Karpas-422 (cell line): ENCODE results near the gene STK4. TPM values are rescaled to one million over a fixed set of nuclear protein-coding genes. Genes with fewer than 3 reads are reported as not detected.

Experiments used
- DNase-seq: peaks from one replicate; pipeline ENCODE4 v3.0.0-alpha.2; 2015
- H2AFZ ChIP-seq: fragments of 200-600 bp; sonication (generic); 2 replicates; pipeline ENCODE4 v1.6.1; 2014; ENCODE audit warnings: antibody characterized with exemption, low read length, mixed read lengths
- H3K27ac ChIP-seq: fragments of 200-600 bp; sonication (generic); 2 replicates; pipeline ENCODE4 v1.5.1; 2014; ENCODE audit warnings: mild to moderate bottlenecking, low read length, moderate library complexity
- H3K27me3 ChIP-seq: fragments of 200-600 bp; sonication (generic); 2 replicates; pipeline ENCODE4 v1.6.1; 2014; ENCODE audit warnings: low read length, mixed read lengths
- H3K36me3 ChIP-seq: fragments of 200-600 bp; sonication (generic); 2 replicates; pipeline ENCODE4 v1.6.1; 2014; ENCODE audit warnings: low read length, mixed read lengths; ENCODE audit not compliant: insufficient read depth
- H3K4me1 ChIP-seq: fragments of 200-600 bp; sonication (generic); 2 replicates; pipeline ENCODE4 v1.6.1; 2014; ENCODE audit warnings: mild to moderate bottlenecking, low read length, mixed read lengths
- H3K4me2 ChIP-seq: fragments of 200-600 bp; sonication (generic); 2 replicates; pipeline ENCODE4 v1.6.1; 2014; ENCODE audit warnings: low read length, low read depth, mild to moderate bottlenecking; ENCODE audit not compliant: poor library complexity, severe bottlenecking
- H3K4me3 ChIP-seq: fragments of 200-600 bp; sonication (generic); 2 replicates; pipeline ENCODE4 v1.5.1; 2014; ENCODE audit warnings: mild to moderate bottlenecking, antibody characterized with exemption, low read length, mixed read lengths
- H3K79me2 ChIP-seq: fragments of 200-600 bp; sonication (generic); 2 replicates; pipeline ENCODE4 v1.6.1; 2014; ENCODE audit warnings: mild to moderate bottlenecking, low read length, mixed read lengths
- H3K9ac ChIP-seq: fragments of 200-600 bp; sonication (generic); 2 replicates; pipeline ENCODE4 v1.6.0; 2014; ENCODE audit warnings: low read length
- H3K9me2 ChIP-seq: fragments of 200-600 bp; sonication (generic), shearing (Covaris generic); replicated peaks from 2 replicates; pipeline ENCODE4 v1.6.0; 2014; ENCODE audit warnings: mild to moderate bottlenecking, low read length, moderate library complexity; ENCODE audit not compliant: insufficient read depth
- H3K9me3 ChIP-seq: fragments of 300-700, 200-600 bp; sonication (generic); 2 replicates; pipeline ENCODE4 v1.6.1; 2014; ENCODE audit warnings: low read length, mixed read lengths
- H4K20me1 ChIP-seq: fragments of 200-600 bp; sonication (generic); 2 replicates; pipeline ENCODE4 v1.6.1; 2014; ENCODE audit warnings: mild to moderate bottlenecking, antibody characterized with exemption, low read length, low read depth; ENCODE audit not compliant: insufficient read depth
- total RNA-seq: library from RNA; depleted of rRNA; stranded (reverse); fragments of >200 nt; shearing (Covaris generic); gene quantifications from 2 replicates; pipeline ENCODE4 v1.2.3, GENCODE V29; 2014; ENCODE audit warnings: low replicate concordance

The STK4 gene
- total RNA-seq, 1 experiment from 2014 or later = 89.0 TPM

- Histone ChIP-seq H3K9ac (peak overlapping the region; percentile 43), H3K9me2 (no peaks in the 10 kb centered on the region), H3K4me1 (peaks cover 40% of the 10 kb centered on the region), H3K27me3 (no peaks in the 10 kb centered on the region), H3K9me3 (no peaks in the 10 kb centered on the region), H3K36me3 (peaks cover 29% of the 10 kb centered on the region; the same call in 1 of the 2 replicates), H2AFZ (no peak overlapping the region), H3K4me2 (peak overlapping the region; percentile 62), H3K4me3 (no peak overlapping the region), H4K20me1 (no peaks in the 10 kb centered on the region), H3K27ac (peak overlapping the region; percentile 82), H3K79me2 (peaks cover 91% of the 10 kb centered on the region)
- DNase-seq = peak; percentile 56
Measured at GRCh38 chr20:45049904-45050471, 83.7 kb downstream of the STK4 start.

GRCh38 chr20:45051204-45052060 lies 85.1 kb downstream of the STK4 start:
- peaks cover 86% of the 10 kb centered on the region for H3K79me2 ChIP-seq
- peaks cover 40% of the 10 kb centered on the region for H3K4me1 ChIP-seq
- no peaks in the 10 kb centered on the region for H3K27me3 ChIP-seq
- no peaks in the 10 kb centered on the region for H3K9me2 ChIP-seq
- peak overlapping the region; percentile 62 for H3K4me2 ChIP-seq
- peak overlapping the region; percentile 82 for H3K27ac ChIP-seq
- H3K9ac ChIP-seq = peak overlapping the region; percentile 21; the same call in 1 of the 2 replicates
- H4K20me1 ChIP-seq = no peaks in the 10 kb centered on the region
- H2AFZ ChIP-seq = no peak overlapping the region
- peak; percentile 74 for DNase-seq
- H3K4me3 ChIP-seq = peak overlapping the region; percentile 32
- H3K36me3 ChIP-seq = peaks cover 30% of the 10 kb centered on the region; the same call in 1 of the 2 replicates
- no peaks in the 10 kb centered on the region for H3K9me3 ChIP-seq

GRCh38 chr20:45052698-45053429 lies 86.6 kb downstream of the STK4 start:
- Histone ChIP-seq H3K4me3 (no peak overlapping the region), H3K4me1 (peaks cover 48% of the 10 kb centered on the region), H3K27me3 (no peaks in the 10 kb centered on the region), H3K9me2 (no peaks in the 10 kb centered on the region), H3K9ac (no peak overlapping the region), H3K79me2 (peaks cover 85% of the 10 kb centered on the region), H2AFZ (no peak overlapping the region), H3K36me3 (peaks cover 38% of the 10 kb centered on the region; the same call in 1 of the 2 replicates), H4K20me1 (no peaks in the 10 kb centered on the region), H3K4me2 (no peak overlapping the region), H3K9me3 (no peaks in the 10 kb centered on the region), H3K27ac (peak overlapping the region; percentile 82; the same call in 1 of the 2 replicates)
- no peak for DNase-seq

- peaks cover 38% of the 10 kb centered on the region; the same call in 1 of the 2 replicates for H3K36me3 ChIP-seq
- no peaks in the 10 kb centered on the region for H4K20me1 ChIP-seq
- no peak overlapping the region for H3K9ac ChIP-seq
- DNase-seq = no peak
- peaks cover 49% of the 10 kb centered on the region for H3K4me1 ChIP-seq
- H3K9me2 ChIP-seq = no peaks in the 10 kb centered on the region
- no peak overlapping the region for H3K4me3 ChIP-seq
- no peak overlapping the region for H3K27ac ChIP-seq
- H3K27me3 ChIP-seq = no peaks in the 10 kb centered on the region
- H2AFZ ChIP-seq = no peak overlapping the region
- peaks cover 86% of the 10 kb centered on the region for H3K79me2 ChIP-seq
- no peak overlapping the region for H3K4me2 ChIP-seq
- H3K9me3 ChIP-seq = no peaks in the 10 kb centered on the region
Measured at GRCh38 chr20:45053430-45054351, 87.4 kb downstream of the STK4 start.

GRCh38 chr20:45055056-45055455 lies 88.7 kb downstream of the STK4 start:
- Histone ChIP-seq H3K36me3 (peaks cover 38% of the 10 kb centered on the region), H3K4me1 (peaks cover 35% of the 10 kb centered on the region), H3K9ac (no peak overlapping the region), H2AFZ (no peak overlapping the region), H3K9me2 (no peaks in the 10 kb centered on the region), H3K9me3 (no peaks in the 10 kb centered on the region), H4K20me1 (no peaks in the 10 kb centered on the region), H3K4me2 (no peak overlapping the region), H3K27me3 (no peaks in the 10 kb centered on the region), H3K27ac (no peak overlapping the region; the same call in 1 of the 2 replicates), H3K4me3 (no peak overlapping the region), H3K79me2 (peaks cover 83% of the 10 kb centered on the region)
- DNase-seq = no peak

- no peak overlapping the region for H3K27ac ChIP-seq
- no peak overlapping the region for H2AFZ ChIP-seq
- no peaks in the 10 kb centered on the region for H4K20me1 ChIP-seq
- H3K79me2 ChIP-seq = peaks cover 83% of the 10 kb centered on the region
- H3K9me3 ChIP-seq = no peaks in the 10 kb centered on the region
- H3K4me1 ChIP-seq = peaks cover 20% of the 10 kb centered on the region
- no peak for DNase-seq
- no peak overlapping the region for H3K4me2 ChIP-seq
- no peaks in the 10 kb centered on the region for H3K27me3 ChIP-seq
- H3K36me3 ChIP-seq = peaks cover 53% of the 10 kb centered on the region
- no peak overlapping the region for H3K9ac ChIP-seq
- no peaks in the 10 kb centered on the region for H3K9me2 ChIP-seq
- H3K4me3 ChIP-seq = no peak overlapping the region
Measured at GRCh38 chr20:45056473-45057173, 90.3 kb downstream of the STK4 start.

GRCh38 chr20:45058168-45058850 lies 92.0 kb downstream of the STK4 start:
- Histone ChIP-seq H3K9me2 (no peaks in the 10 kb centered on the region), H3K9ac (no peak overlapping the region), H3K36me3 (peaks cover 48% of the 10 kb centered on the region), H3K4me3 (no peak overlapping the region), H4K20me1 (no peaks in the 10 kb centered on the region), H3K9me3 (no peaks in the 10 kb centered on the region), H3K27me3 (no peaks in the 10 kb centered on the region), H3K79me2 (peaks cover 78% of the 10 kb centered on the region), H2AFZ (no peak overlapping the region), H3K4me2 (no peak overlapping the region), H3K4me1 (peaks cover 18% of the 10 kb centered on the region), H3K27ac (peak overlapping the region; percentile 23; the same call in 1 of the 2 replicates)
- no peak for DNase-seq
